Stimulated activated CD8-positive, alpha-beta memory T cell treated with anti-CD3 and anti-CD28 coated beads, Interleukin-7, amount 100 ng/mL, for 48 hours (primary cell): Measurements from ENCODE around the gene INSR.
A peak's percentile ranks its signal among the peaks of the same experiment; 100 is the strongest.

Source experiments
- DNase-seq, 2 donors: peaks; one replicate each; pipeline ENCODE4 v3.0.0-alpha.2; 2020; ENCODE audit warnings: low read depth in 1 of 2; ENCODE audit errors: extremely low read depth in 1 of 2

The INSR gene

DNA sequence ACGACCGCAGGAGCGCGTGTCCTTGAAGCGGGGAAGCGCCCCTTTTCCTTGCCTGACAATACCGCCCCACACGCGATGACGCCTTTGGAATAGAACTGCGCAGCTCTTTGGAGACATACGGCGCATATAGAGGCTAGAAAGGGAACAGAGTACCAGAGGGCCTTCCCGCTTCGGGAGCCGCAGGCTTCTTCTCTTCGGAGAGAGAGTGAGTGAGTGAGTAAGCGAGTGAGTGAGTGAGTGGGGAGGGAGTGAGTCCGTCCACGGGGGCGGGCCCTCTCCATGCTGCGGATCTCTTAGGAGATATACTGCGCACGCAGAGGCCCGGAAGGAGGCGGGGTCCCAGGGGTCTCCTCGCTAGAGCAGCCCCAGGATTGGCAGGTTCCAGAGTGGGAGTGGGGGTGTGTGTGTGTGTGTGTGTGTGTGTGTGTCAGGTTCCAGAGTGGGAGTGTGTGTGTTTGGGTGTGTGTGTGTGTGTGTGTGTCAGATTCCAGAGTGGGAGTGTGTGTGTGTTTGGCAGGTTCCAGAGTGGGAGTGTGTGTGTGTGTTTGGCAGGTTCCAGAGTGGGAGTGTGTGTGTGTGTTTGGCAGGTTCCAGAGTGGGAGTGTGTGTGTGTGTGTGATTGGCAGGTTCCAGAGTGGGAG is 97.0 kb downstream of the INSR start:
- peak; percentile 75 to 92 for DNase-seq

DNA sequence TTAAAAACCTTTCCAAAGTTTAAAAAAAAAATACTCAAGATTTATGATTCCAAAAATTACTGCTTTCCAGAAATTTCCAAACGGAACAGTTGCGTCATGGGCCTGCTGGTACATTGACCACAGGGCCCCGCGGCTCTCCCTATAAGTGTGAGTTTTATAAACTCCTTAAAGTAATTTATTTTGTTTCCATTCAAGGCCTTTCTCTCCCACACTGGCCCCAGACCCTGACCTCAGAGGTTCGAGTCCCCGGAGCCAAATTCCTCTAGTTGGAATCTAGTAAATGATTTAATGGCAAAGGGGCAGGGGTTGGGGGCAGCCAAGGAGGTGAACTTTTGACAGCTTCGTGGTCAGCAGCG is 97.5 kb downstream of the INSR start:
- DNase-seq = no peak

DNA sequence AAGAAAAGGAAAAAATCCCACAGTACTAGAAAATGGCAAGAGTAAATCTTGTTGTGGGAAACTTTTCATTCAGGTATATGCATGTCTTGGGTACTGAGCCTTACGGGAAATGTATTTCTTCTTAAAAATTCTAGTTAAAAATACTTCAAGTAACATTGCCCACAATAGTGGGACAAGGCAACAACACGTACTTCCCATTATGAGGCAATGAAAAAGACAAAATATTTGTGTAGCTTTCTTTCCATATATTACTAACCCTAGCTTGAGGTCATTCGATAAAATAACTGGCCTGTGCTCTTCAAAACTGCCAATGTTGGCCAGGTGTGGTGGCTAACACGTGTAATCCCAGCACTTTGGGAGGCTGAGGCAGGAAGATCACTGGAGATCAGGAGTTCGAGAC is 99.2 kb downstream of the INSR start:
- no peak for DNase-seq

DNA sequence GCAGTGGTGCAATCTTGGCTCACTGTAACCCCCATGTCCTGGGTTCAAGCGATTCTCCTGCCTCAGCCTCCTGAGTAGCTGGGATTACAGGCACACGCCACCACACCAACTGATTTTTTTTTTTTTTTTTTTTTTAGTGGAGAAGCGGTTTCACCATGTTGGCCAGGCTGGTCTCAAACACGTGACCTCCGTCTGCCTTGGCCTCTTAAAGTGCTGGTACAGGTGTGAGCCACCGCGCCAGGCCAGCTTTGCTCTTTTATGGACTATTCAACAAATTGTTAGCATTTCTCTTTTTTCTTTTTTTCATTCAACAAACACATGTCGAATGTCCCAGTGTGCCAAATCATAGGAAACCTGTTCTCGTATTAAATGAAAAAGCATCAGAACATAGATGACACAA is 99.6 kb downstream of the INSR start:
- no peak for DNase-seq

DNA sequence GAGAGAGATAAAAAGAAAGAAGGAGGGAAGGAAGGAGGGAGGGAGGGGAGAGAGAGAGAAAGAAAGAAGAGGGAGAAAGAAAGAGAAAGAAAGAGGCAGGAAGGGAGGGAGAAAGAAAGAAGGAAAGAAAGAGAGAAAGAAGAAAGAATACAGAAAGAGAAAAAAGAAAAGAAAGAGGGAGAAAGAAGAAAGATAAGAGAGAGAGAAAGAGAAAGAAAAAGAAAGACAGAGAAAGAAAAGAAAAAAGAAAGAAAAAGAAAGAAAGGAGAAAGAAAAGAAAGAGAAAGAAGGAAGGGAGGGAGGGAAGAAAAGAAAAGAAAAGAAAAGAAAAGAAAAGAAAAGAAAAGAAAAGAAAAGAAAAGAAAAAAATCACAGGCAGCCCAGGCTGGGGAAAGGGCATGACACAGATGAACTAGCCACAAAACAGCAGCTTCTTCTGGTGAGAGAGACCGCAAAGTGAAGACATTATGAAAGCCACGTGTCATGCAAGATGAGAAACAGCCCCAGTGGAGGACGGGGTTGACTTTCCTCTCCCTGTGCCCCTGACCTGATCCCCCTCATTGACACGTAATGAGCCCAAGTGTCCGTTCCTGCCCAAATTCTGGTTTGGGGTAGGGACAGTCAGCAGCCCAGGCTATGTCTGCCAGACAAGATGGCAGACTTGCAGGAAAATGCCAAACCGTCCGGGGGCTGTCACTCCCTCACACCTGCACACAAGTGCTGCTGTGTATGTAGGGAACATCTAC is 102.1 kb downstream of the INSR start:
- DNase-seq = peak in 1 of 2 donors; percentile 61

DNA sequence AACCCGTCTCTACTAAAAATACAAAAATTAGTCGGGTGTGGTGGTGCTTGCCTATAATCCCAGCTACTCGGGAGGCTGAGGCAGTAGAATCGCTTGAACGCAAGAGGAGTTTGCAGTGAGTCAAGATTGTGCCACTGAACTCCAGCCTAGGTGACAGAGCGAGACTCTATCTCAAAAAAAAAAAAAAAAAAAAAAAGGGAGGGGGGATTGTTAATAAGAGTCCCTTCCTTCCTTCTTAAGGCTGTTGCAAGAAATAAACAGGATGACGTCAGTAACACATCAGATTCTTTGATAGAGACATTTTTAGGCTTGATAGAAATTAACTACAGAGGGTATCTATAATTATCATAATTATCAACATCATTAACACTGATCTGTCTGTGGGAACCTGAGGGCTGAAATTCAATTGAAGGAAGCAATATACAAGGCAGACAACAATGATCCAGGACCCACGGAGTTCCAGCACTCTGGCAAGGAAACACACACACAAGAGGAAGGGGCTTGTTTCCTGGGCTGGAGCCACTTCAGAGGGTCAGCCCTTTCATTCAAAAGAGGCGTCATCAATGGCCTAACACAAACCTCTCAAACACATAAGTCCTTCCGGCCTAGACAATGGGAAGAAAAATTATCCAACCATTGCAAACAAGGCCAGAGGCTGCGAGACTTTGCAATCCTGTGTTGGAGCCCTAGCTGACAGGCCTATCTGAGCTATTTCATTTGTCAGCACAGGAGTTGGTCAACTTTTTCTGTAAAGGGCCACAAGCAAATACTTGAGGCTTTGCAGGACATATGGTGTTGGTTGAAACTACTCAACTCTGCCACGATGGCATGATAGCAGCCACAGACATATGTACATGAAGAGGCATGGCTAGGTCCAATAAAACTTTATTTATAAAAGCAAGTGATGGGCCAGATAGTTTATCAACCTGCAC is 105.2 kb downstream of the INSR start:
- no peak for DNase-seq

DNA sequence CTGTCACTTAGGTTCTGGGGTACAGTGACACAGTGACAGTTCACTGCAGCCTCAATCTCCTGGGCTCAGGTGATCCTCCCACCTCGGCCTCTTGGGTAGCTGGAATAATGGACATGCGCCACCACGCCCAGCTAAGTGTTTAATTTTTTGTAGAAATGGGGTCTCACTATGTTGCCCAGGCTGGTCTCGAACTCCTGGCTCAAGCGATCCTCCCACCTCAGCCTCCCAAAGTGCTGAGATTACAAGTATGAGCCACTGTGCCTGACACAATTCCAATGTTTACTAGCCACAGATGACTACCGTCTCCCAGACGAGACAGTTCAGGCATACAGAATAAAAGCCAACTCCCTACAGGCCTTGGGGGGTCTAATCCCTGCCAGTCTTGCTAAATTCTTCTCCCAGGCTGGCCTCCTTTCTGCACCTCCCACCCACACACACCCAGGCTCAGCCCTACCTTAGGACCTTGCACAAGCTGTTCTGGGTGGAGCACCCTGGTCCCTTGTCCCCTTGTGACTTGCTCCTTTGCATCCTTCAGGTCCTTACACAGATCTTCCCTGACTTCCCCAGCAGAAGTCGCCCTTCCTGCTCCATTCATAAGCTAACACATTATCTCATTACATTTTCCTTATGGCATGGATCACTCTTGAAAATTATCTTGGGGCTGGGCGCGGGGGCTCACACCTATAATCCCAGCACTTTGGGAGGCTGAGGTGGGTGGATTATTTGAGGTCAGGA is 106.4 kb downstream of the INSR start:
- no peak for DNase-seq

DNA sequence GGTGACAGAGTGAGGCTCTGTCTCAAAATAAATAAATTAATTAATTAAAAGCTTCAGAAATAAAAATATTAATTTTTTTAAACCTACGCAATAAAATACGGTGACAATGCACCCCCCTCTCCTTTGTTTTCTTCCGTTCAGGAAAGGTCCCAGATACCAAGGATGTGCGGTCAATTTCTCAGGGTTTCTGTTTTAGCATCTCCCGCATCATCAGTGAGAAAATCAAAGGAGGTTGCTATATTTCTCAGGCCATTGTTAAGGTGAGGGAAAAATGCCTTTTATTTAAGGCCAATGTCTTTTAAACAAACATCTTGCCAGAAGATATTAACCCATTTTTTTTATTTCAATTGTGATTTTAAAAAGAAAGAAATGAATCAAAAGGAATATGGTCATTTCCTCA is 111.7 kb downstream of the INSR start:
- DNase-seq = no peak

DNA sequence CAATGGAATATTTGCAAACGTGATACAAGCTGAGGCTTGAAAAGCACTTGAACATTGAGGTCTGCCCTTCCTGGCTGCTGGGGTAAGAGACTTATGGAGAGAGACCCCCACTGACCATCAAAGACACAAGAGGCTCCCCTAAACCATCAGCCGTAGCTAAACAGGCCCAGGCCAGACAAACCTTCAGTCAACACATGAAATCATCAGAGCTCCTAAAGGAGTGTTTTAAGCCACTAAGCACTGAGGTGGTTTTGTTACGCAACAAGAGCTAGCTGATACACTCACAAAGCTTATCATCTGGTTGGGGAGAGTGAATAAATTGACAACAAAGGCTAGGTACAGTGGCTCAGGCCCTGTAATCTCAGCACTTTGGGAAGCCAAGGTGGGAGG is 114.3 kb downstream of the INSR start:
- DNase-seq = no peak

DNA sequence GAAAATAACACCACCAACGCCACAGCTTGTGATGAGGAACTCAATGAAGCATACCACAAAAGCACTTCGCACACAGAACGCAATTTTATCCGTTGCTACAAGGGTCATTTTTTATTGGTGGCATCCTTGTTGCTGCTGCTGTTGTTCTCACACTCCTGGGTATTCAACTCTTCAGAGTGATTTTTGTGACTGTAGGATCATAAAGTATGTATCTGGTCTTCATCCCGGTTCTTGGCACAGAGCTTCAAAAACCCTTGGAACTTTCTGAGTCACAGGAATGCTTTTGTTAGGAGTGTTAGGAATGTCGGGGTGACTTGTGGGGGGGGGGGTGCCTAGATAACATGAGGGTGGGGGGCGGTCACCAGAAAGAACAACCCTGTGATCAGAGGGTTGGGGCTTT is 116.3 kb downstream of the INSR start:
- no peak for DNase-seq

DNA sequence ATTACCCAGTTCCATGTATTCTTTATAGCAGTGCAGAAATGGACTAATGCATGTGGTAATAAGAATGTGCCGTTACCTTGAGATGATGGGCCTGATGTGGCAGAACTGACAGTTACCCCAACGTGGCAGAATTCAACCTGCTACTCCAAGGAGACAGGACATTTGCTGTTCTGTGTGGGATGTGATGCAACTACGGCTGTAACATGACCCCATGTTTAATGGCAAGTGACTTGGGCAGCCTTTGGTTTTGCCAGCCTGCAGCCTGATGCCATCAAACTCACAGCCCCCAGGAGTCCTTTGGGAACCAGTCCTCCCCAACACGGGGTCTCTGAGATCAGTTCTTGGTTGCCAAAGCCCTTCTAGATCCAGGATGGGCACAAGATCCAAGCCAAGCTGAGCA is 117.4 kb downstream of the INSR start:
- DNase-seq = no peak

DNA sequence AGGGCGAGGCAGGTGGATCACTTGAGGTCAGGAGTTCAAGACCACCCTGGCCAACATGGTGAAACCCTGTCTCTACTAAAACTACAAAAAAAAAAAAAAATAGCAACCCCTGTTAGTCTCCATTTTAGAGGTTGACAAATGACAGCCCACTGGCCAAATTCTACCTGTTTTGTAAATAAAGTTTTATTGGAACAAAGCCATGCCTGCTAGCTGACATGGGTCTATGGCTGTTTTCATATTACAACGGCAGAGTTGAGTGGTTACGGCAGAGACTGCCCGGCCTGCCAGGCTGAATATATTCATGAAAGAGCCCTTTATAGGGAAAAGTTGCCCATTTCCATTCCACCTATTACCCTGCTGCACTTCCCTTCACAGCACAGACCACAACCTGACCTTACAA is 121.4 kb downstream of the INSR start:
- DNase-seq = no peak

DNA sequence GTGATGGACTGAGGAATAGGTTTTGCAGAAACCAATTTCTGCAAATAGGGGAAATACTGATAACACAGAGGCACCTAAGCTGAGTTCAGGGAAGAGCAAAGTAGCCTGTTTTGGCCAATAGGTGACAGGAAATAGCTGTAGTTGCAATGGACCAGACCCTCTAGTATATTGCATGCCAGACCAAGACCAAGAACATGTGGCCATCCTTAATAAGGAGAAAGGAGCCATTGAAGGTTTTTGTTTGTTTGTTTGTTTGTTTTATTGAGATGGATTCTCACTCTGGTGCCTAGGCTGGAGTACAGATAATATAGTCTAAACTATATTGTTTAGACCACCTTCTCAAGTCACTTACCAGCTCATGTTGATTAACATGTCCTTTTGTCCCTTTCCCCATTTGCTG is 123.2 kb downstream of the INSR start:
- DNase-seq = no peak

DNA sequence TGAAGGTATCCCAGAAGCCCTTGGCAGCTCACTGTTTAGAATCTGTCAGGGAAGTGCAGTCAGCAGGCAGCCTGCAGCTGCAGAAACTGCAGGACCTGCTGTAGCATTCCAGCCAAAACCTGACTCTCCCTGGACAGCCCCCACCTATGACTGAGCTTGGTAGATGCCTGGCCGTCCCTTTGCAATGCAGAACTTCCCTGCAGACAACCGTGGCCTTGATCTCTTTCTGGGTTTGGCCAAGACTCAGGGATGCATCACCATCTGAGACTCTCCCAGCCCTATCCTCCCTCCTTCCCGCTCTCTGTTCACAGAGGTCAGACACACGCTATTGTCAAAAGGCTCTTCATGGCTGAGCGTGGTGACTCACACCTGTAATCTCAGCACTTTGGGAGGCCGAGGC is 125.3 kb downstream of the INSR start:
- DNase-seq = no peak

DNA sequence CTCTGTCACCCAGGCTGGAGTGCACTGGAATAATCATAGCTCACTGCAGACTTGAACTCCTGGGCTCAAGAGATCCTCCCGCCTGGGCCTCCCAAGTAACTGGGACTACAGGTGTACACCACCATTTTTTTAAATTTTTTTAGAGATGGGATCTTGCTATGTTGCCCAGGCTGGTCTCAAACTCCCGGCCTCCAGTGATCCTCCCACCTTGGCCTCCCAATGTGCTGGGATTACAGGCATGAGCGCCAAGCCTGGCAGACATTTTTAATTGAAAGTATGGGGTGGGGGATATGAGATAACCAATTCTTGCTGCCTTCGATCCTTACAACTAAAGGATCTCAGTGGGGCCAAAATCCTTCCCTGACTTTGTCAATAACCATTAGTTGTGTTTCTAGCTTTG is 132.9 kb downstream of the INSR start:
- no peak for DNase-seq

DNA sequence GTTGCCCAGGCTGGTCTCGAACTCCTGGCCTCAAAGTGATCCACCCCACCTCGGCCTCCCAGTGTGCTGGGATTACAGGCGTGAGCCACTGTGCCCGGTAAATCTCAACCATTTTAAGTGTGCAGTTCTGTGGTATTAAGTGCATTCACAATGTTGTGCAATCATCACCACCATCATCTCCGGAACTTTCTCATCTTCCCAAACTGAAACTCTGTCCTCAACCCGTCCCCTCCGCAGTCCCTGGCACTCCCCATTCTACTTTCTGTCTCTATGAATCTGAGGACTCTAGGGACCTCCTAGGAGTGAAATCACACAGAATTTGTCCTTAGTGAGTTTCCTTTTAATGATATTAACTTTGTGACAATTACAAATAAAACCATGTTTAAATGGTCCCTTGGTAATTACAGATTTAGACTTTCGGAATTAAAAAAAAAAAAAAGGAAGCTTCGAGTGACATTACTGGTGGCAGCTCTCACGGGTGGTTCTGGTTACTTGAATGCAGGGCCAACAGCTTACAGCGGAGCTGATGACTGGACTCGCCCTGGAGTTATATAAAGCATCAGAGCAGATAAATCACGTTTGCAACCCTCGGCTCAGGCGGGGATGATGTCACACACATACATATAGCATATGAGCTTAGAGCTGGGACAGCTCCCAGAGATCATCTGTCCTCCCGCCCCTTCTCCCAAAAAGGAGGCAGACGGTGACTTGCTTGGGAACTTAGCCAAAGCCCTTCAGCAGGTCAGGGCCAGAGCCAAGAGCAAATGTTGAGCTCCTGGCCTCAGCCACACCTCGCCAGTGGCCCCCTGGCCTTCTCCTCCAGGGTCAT is 134.9 kb downstream of the INSR start:
- no peak for DNase-seq

DNA sequence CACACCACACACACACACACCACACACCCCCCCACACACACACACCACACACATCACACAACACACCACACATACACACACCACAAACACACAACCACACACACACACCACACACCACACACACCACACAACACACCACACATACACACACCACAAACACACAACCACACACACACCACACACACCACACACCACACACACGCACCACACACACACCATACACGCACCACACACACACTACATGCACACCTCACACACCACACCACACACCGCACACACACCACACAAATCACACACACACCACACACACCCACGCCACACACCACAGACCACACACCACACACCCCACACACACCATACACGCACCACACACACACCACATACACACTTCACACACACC is 141.2 kb downstream of the INSR start:
- DNase-seq = no peak

DNA sequence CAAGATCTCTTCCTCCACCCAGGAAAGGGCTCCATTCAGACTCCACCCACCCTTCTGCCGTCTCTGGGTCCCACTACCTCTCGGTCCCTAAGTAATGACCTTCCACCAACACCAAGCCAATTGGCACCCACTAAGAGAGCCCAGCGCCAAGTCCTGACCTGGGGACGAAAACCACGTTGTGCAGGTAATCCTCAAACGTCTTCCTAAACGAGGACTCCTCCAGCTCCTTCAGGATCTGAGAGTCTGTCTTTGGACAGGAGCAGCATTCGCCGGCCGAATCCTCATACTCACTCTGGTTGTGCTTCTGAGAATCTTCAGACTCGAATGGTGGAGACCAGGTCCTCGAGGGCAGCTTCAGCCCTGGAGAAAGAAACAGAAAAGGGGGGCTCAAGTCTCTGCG is 141.6 kb downstream of the INSR start:
- DNase-seq = no peak

DNA sequence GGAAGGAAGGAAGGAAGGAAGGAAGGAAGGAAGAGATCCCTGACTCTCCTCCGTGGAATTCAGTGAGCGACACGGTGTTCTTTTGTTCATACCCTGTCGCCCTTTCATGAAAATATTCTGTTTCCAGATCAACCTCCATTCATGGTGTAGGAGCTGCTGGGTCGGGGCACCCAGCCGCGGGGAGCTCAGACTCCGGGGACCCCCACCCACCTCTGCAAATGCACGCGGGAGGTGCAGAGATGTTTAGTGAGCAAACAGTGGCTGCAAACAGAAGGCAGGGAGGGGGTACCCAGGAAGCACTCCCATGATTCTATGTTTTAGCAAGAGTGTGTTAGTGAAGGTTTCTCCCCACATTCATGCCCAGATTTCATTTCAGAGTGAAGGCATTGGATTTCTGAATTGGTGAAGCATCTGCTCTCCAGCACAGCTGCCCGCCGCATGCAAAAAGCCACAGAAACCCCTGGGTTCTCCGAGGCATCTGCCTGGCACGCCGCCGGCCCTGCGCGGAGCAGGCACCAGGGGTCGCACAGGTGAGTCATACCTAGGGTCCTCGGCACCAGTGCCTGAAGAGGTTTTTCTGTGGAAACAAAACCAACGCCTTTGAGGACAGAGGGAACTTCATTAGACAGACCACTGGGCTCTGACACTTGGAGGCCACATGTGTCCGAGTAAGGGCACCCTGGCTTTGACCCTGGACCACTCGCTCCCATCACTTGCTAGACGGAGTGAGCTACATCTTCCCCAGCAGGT is 144.1 kb downstream of the INSR start:
- DNase-seq = no peak
